Measurements from ENCODE around the gene KIF3B. TPM values are rescaled to one million over a fixed set of nuclear protein-coding genes. Genes with fewer than 3 reads are reported as not detected.

KIF3B gene
- total RNA-seq, 1 experiment from 2014 or later = 21.7 TPM

- BruUV-seq (replicated peaks) = no TSS peak
- peaks cover 37% of the 10 kb centered on the region for H3K36me3 Mint-ChIP-seq (ENCODE audit: insufficient read depth, unreplicated experiment)
- no peaks in the 10 kb centered on the region for H3K9me3 Mint-ChIP-seq (ENCODE audit: unreplicated experiment)
- no peak overlapping the region for H3K27ac Mint-ChIP-seq (ENCODE audit: low read depth, unreplicated experiment)
- POLR2A ChIA-PET = interaction anchor here (1.3 to 1.4 kb wide), 2 partner anchors 10 kb away, joined by 3 to 4 read pairs; no protein-coding TSS in a partner anchor
- no peaks in the 10 kb centered on the region for H3K27me3 Mint-ChIP-seq (ENCODE audit: insufficient read depth, unreplicated experiment)
- intact Hi-C loops (cut with micrococcal nuclease) = no loop called here
- H3K4me1 Mint-ChIP-seq (ENCODE audit: insufficient read depth, unreplicated experiment) = no peaks in the 10 kb centered on the region
- no peak overlapping the region for H3K4me3 Mint-ChIP-seq (ENCODE audit: unreplicated experiment)
- no peak for TF ChIP-seq CTCF (IDR thresholded peaks at IDR 0.05; ENCODE audit: unreplicated experiment)
- CTCF ChIA-PET = interaction anchor here (0.6 kb wide), 2 partner anchors 31 to 116 kb away, joined by 3 to 4 read pairs; no protein-coding TSS in a partner anchor
- peak; percentile 74 for DNase-seq (ENCODE audit: unreplicated experiment)
Measured at GRCh38 chr20:32325706-32326503, 48.5 kb downstream of the KIF3B start.

- H3K4me1 Mint-ChIP-seq (ENCODE audit: insufficient read depth, unreplicated experiment) = peaks cover under 1% of the 10 kb centered on the region
- ChIA-PET POLR2A (interaction anchor here (1.3 to 1.4 kb wide), 2 partner anchors 10 to 11 kb away, joined by 3 to 4 read pairs; no protein-coding TSS in a partner anchor), CTCF (interaction anchor here (0.6 kb wide), 1 partner anchor 391 kb away, joined by 3 read pairs; no protein-coding TSS in a partner anchor)
- DNase-seq (ENCODE audit: unreplicated experiment) = no peak
- no peak for TF ChIP-seq CTCF (IDR thresholded peaks at IDR 0.05; ENCODE audit: unreplicated experiment)
- peaks cover 43% of the 10 kb centered on the region for H3K36me3 Mint-ChIP-seq (ENCODE audit: insufficient read depth, unreplicated experiment)
- H3K9me3 Mint-ChIP-seq (ENCODE audit: unreplicated experiment) = no peaks in the 10 kb centered on the region
- no peak overlapping the region for H3K27ac Mint-ChIP-seq (ENCODE audit: low read depth, unreplicated experiment)
- BruUV-seq (replicated peaks) = no TSS peak
- H3K4me3 Mint-ChIP-seq (ENCODE audit: unreplicated experiment) = no peak overlapping the region
- intact Hi-C loops (cut with micrococcal nuclease) = no loop called here
- H3K27me3 Mint-ChIP-seq (ENCODE audit: insufficient read depth, unreplicated experiment) = no peaks in the 10 kb centered on the region
Measured at GRCh38 chr20:32326504-32326845, 49.0 kb downstream of the KIF3B start.

- no TSS peak for BruUV-seq (replicated peaks)
- ChIA-PET CTCF (interaction anchor here (0.6 to 0.7 kb wide), 2 partner anchors 18 to 390 kb away, joined by 3 to 5 read pairs; no protein-coding TSS in a partner anchor), POLR2A (interaction anchor here (1.3 to 1.4 kb wide), 2 partner anchors 9 to 11 kb away, joined by 3 to 4 read pairs; no protein-coding TSS in a partner anchor)
- peaks cover 46% of the 10 kb centered on the region for H3K36me3 Mint-ChIP-seq (ENCODE audit: insufficient read depth, unreplicated experiment)
- H3K27me3 Mint-ChIP-seq (ENCODE audit: insufficient read depth, unreplicated experiment) = no peaks in the 10 kb centered on the region
- intact Hi-C loops (cut with micrococcal nuclease) = no loop called here
- no peaks in the 10 kb centered on the region for H3K9me3 Mint-ChIP-seq (ENCODE audit: unreplicated experiment)
- no peak for TF ChIP-seq CTCF (IDR thresholded peaks at IDR 0.05; ENCODE audit: unreplicated experiment)
- H3K27ac Mint-ChIP-seq (ENCODE audit: low read depth, unreplicated experiment) = no peak overlapping the region
- no peak overlapping the region for H3K4me3 Mint-ChIP-seq (ENCODE audit: unreplicated experiment)
- H3K4me1 Mint-ChIP-seq (ENCODE audit: insufficient read depth, unreplicated experiment) = peaks cover 8% of the 10 kb centered on the region
- no peak for DNase-seq (ENCODE audit: unreplicated experiment)
Measured at GRCh38 chr20:32327087-32327681, 49.7 kb downstream of the KIF3B start.

GRCh38 chr20:32329817-32330554, 52.5 kb downstream of the KIF3B start:
- Mint-ChIP-seq H3K9me3 (ENCODE audit: unreplicated experiment) (no peaks in the 10 kb centered on the region), H3K27me3 (ENCODE audit: insufficient read depth, unreplicated experiment) (no peaks in the 10 kb centered on the region), H3K4me1 (ENCODE audit: insufficient read depth, unreplicated experiment) (peaks cover 18% of the 10 kb centered on the region), H3K27ac (ENCODE audit: low read depth, unreplicated experiment) (no peak overlapping the region), H3K36me3 (ENCODE audit: insufficient read depth, unreplicated experiment) (peaks cover 62% of the 10 kb centered on the region), H3K4me3 (ENCODE audit: unreplicated experiment) (no peak overlapping the region)
- CTCF ChIA-PET = no interaction called here
- POLR2A ChIA-PET = no interaction called here
- intact Hi-C loops (cut with micrococcal nuclease) = no loop called here
- DNase-seq (ENCODE audit: unreplicated experiment) = no peak
- TF ChIP-seq CTCF (IDR thresholded peaks at IDR 0.05; ENCODE audit: unreplicated experiment) = no peak
- no TSS peak for BruUV-seq (replicated peaks)
